Neuronal stem cell (in vitro differentiated cells): Measurements from ENCODE around the gene CLMN.

Source experiments
- DNase-seq: peaks from one replicate; pipeline ENCODE4 v3.0.0-alpha.2; 2013; ENCODE audit warnings: low spot score
- H2AFZ ChIP-seq: one replicate; pipeline ENCODE4 v1.6.1; 2013; ENCODE audit warnings: mild to moderate bottlenecking, low read length, inconsistent platforms
- H2AK5ac ChIP-seq: 2 replicates; pipeline ENCODE4 v1.6.1; 2013; ENCODE audit warnings: low read depth, mild to moderate bottlenecking, inconsistent platforms, low read length, moderate library complexity, mixed read lengths
- H2BK120ac ChIP-seq: 2 replicates; pipeline ENCODE4 v1.6.1; 2013; ENCODE audit warnings: low read depth, mild to moderate bottlenecking, inconsistent platforms, low read length, moderate library complexity, mixed read lengths
- H2BK12ac ChIP-seq: one replicate; pipeline ENCODE4 v1.6.1; 2013; ENCODE audit warnings: low read length, inconsistent platforms
- H2BK15ac ChIP-seq: 2 replicates; pipeline ENCODE4 v1.6.1; 2013; ENCODE audit warnings: mild to moderate bottlenecking, low read length, inconsistent platforms, mixed read lengths
- H2BK5ac ChIP-seq: one replicate; pipeline ENCODE4 v1.6.1; 2013; ENCODE audit warnings: inconsistent platforms, mild to moderate bottlenecking, low read length, moderate library complexity
- H3K14ac ChIP-seq: one replicate; pipeline ENCODE4 v1.6.1; 2013; ENCODE audit warnings: low read length, inconsistent platforms
- H3K18ac ChIP-seq: 2 replicates; pipeline ENCODE4 v1.6.1; 2013; ENCODE audit warnings: low read length, inconsistent platforms
- H3K23ac ChIP-seq: 2 replicates; pipeline ENCODE4 v1.6.1; 2013; ENCODE audit warnings: low read depth, mild to moderate bottlenecking, mixed read lengths, low read length, inconsistent platforms; ENCODE audit not compliant: poor library complexity
- H3K27ac ChIP-seq: replicated peaks from 3 replicates; pipeline ENCODE4 v1.5.1; 2013; ENCODE audit warnings: low read length, inconsistent platforms
- H3K27me3 ChIP-seq, 3 experiments: 2 replicates each; pipeline ENCODE4 v1.6.1; 2013; ENCODE audit warnings: low read length in 3 of 3, mild to moderate bottlenecking in 2 of 3, inconsistent platforms in 1 of 3, low read depth in 1 of 3, mixed read lengths in 1 of 3, moderate library complexity in 1 of 3; ENCODE audit not compliant: control insufficient read depth in 3 of 3, insufficient read depth in 3 of 3
- H3K36me3 ChIP-seq, 2 donors: replicated peaks in 1 of 2; 2 replicates each; pipeline ENCODE4 v1.6.1; 2013; ENCODE audit warnings: low read length in 2 of 2; ENCODE audit not compliant: control insufficient read depth in 2 of 2, insufficient read depth in 2 of 2
- H3K4ac ChIP-seq: 2 replicates; pipeline ENCODE4 v1.6.1; 2013; ENCODE audit warnings: inconsistent platforms, mild to moderate bottlenecking, low read length, moderate library complexity
- H3K4me1 ChIP-seq, 2 donors: 1 replicate in 1 of 2; 2 replicates in 1 of 2; pipeline ENCODE4 v1.6.1; 2013; ENCODE audit warnings: low read length in 2 of 2, low read depth in 1 of 2; ENCODE audit not compliant: control insufficient read depth in 2 of 2, insufficient read depth in 1 of 2
- H3K4me2 ChIP-seq: one replicate; pipeline ENCODE4 v1.6.1; 2013; ENCODE audit warnings: mild to moderate bottlenecking, low read length, inconsistent platforms; ENCODE audit not compliant: insufficient read depth, poor library complexity, severe bottlenecking
- H3K4me3 ChIP-seq, 2 donors: 2 replicates each; pipeline ENCODE4 v1.5.1; 2013; ENCODE audit warnings: low read length in 2 of 2, mild to moderate bottlenecking in 2 of 2, inconsistent platforms in 1 of 2, moderate library complexity in 1 of 2
- H3K79me1 ChIP-seq: one replicate; pipeline ENCODE4 v1.6.1; 2013; ENCODE audit warnings: low read depth, mild to moderate bottlenecking, inconsistent platforms, low read length, moderate library complexity
- H3K9ac ChIP-seq: one replicate; pipeline ENCODE4 v1.6.1; 2013; ENCODE audit warnings: mild to moderate bottlenecking, low read depth, low read length, inconsistent platforms; ENCODE audit not compliant: poor library complexity
- H3K9me3 ChIP-seq, 2 donors: replicated peaks in 1 of 2; 2 replicates each; pipeline versions ENCODE3 to v1.6.1; 2013; ENCODE audit warnings: low read length in 2 of 2, mild to moderate bottlenecking in 2 of 2, inconsistent platforms in 1 of 2, low read depth in 1 of 2, mixed read lengths in 1 of 2, moderate library complexity in 1 of 2; ENCODE audit not compliant: control insufficient read depth in 2 of 2, insufficient read depth in 1 of 2
- H4K8ac ChIP-seq: one replicate; pipeline ENCODE4 v1.6.1; 2013; ENCODE audit warnings: low read depth, mild to moderate bottlenecking, inconsistent platforms, low read length, moderate library complexity
- H4K91ac ChIP-seq: one replicate; pipeline ENCODE4 v1.6.1; 2013; ENCODE audit warnings: low read length, low read depth, mild to moderate bottlenecking, inconsistent platforms; ENCODE audit not compliant: poor library complexity
- WGBS, 2 donors: extraction: QIAGEN DNeasy Blood & Tissue Kit; methylation state at CpG; one replicate each; pipeline ENCODE4 v1.1.7; 2013; ENCODE audit warnings: missing lambda C conversion rate in 2 of 2, mixed read lengths in 1 of 2; ENCODE audit not compliant: insufficient read length in 2 of 2, insufficient replicate concordance in 1 of 2; ENCODE audit errors: extremely low coverage in 2 of 2; 5-methylcytosine and 5-hydroxymethylcytosine counted together

The CLMN gene

DNA sequence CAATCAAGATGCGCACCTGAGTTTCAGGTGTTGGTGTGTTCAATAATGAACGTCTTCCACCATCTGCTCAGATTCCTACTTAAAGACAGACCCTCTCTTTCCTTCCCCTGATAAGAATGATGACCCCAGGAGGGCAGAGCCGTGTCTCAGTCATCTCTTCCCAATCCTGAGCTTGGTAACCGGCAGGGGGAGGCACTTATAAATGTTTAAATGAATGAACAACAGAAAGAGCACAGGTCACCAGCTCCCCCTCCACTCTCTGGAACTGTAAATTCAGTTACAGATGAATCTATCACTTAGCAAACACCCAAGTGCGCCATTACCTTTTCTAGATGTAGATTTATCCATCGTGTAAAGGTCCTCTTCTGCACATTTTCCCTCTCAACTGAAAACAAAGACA lies 90.0 kb downstream of the CLMN start:
- no peak overlapping the region for H3K9ac ChIP-seq
- H2BK12ac ChIP-seq, result no peak overlapping the region
- H3K4me3 ChIP-seq, result no peak overlapping the region
- H3K27ac ChIP-seq, result no peak overlapping the region
- H3K9me3 ChIP-seq, result no peaks in the 10 kb centered on the region
- H2BK120ac ChIP-seq, result no peak overlapping the region
- H2AK5ac ChIP-seq, result no peak overlapping the region
- WGBS, 2 donors, result no CpG with 5 or more reads among the region's 6 CpGs
- no peak overlapping the region for H4K91ac ChIP-seq
- no peak overlapping the region for H2BK15ac ChIP-seq
- DNase-seq, result no peak
- no peak overlapping the region for H3K18ac ChIP-seq
- H3K4me1 ChIP-seq, result peaks cover 2 to 4% of the 10 kb centered on the region in 2 donors
- no peaks in the 10 kb centered on the region for H3K36me3 ChIP-seq
- H3K23ac ChIP-seq, result no peak overlapping the region
- no peak overlapping the region for H2BK5ac ChIP-seq
- H4K8ac ChIP-seq, result no peak overlapping the region
- no peak overlapping the region for H3K14ac ChIP-seq
- H3K4ac ChIP-seq, result no peak overlapping the region
- H3K27me3 ChIP-seq, result no peaks in the 10 kb centered on the region
- H2AFZ ChIP-seq, result no peak overlapping the region
- H3K79me1 ChIP-seq, result no peaks in the 10 kb centered on the region
- no peak overlapping the region for H3K4me2 ChIP-seq

DNA sequence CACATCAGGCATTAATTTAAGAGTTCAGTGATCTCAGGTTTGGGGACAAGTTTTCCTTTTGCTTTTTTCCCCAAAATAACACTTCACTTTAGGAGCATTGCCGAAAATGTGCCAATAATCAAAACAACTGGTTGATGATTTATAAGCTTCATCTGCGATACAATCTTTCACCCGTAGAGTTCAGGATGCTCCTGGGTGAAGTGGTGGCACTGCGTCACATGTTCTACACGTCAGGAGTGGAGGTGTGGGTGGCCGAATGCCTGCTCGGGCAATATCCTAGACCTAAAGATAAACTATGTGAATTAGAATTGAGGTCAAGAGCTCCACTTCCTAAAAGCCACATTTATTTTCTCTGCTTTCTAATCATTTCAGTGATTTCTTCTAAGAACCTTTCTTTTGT lies 91.5 kb downstream of the CLMN start:
- H3K27ac ChIP-seq, result no peak overlapping the region
- no peaks in the 10 kb centered on the region for H3K79me1 ChIP-seq
- H2BK12ac ChIP-seq, result no peak overlapping the region
- H3K18ac ChIP-seq, result no peak overlapping the region
- H3K14ac ChIP-seq, result no peak overlapping the region
- no peak overlapping the region for H3K4ac ChIP-seq
- no peak for DNase-seq
- H4K8ac ChIP-seq, result no peak overlapping the region
- H3K4me2 ChIP-seq, result no peak overlapping the region
- no peaks in the 10 kb centered on the region for H3K36me3 ChIP-seq
- no peak overlapping the region for H2AFZ ChIP-seq
- H2AK5ac ChIP-seq, result no peak overlapping the region
- H3K9me3 ChIP-seq, result no peaks in the 10 kb centered on the region
- no peak overlapping the region for H3K4me3 ChIP-seq
- no peak overlapping the region for H3K23ac ChIP-seq
- no peak overlapping the region for H3K9ac ChIP-seq
- H2BK5ac ChIP-seq, result no peak overlapping the region
- no peak overlapping the region for H2BK15ac ChIP-seq
- no peak overlapping the region for H2BK120ac ChIP-seq
- H4K91ac ChIP-seq, result no peak overlapping the region
- H3K27me3 ChIP-seq, result no peaks in the 10 kb centered on the region
- peaks cover 2 to 4% of the 10 kb centered on the region in 2 donors for H3K4me1 ChIP-seq
- WGBS, 2 donors, result no CpG with 5 or more reads among the region's 7 CpGs

DNA sequence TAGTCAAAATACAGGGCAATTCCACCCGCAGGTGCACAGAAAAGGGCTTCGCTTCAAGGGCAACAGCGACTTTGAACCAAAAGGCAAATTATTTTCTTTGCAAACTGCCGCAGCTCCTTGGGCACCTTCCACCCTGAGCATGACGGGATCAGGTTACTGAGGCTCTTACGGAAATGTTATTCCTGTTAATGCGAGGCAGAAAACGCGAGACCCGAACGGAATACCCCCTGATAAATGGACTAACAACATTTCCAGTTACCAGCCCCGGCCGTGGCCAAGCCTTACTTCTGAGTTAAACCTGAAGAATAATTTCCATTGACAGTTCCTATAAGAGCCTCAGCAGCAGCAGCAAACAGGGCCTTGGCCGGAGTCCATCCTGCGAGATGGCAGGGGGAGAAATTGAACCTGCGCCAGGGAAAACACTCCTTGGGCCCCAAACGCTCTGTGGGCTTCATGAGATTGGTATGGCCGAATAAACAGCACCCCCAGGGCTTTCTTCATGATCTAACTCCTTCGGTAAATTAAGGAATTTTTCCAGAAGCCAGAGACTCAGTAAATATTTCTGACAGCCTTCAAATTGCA lies 92.3 kb downstream of the CLMN start:
- H3K4me2 ChIP-seq, result no peak overlapping the region
- H3K27ac ChIP-seq, result no peak overlapping the region
- H3K4me3 ChIP-seq, result no peak overlapping the region
- H3K36me3 ChIP-seq, result no peaks in the 10 kb centered on the region
- H3K27me3 ChIP-seq, result no peaks in the 10 kb centered on the region
- H4K91ac ChIP-seq, result no peak overlapping the region
- H2AK5ac ChIP-seq, result no peak overlapping the region
- H3K9me3 ChIP-seq, result no peaks in the 10 kb centered on the region
- no CpG with 5 or more reads among the region's 19 CpGs for WGBS, 2 donors
- H3K9ac ChIP-seq, result no peak overlapping the region
- H3K18ac ChIP-seq, result no peak overlapping the region
- no peak overlapping the region for H3K14ac ChIP-seq
- no peak overlapping the region for H2BK12ac ChIP-seq
- H2BK120ac ChIP-seq, result no peak overlapping the region
- DNase-seq, result no peak
- no peak overlapping the region for H2BK15ac ChIP-seq
- H3K23ac ChIP-seq, result no peak overlapping the region
- no peak overlapping the region for H3K4ac ChIP-seq
- no peak overlapping the region for H2BK5ac ChIP-seq
- H3K4me1 ChIP-seq, result peaks cover 2 to 4% of the 10 kb centered on the region in 2 donors
- H4K8ac ChIP-seq, result no peak overlapping the region
- H3K79me1 ChIP-seq, result no peaks in the 10 kb centered on the region
- H2AFZ ChIP-seq, result no peak overlapping the region

DNA sequence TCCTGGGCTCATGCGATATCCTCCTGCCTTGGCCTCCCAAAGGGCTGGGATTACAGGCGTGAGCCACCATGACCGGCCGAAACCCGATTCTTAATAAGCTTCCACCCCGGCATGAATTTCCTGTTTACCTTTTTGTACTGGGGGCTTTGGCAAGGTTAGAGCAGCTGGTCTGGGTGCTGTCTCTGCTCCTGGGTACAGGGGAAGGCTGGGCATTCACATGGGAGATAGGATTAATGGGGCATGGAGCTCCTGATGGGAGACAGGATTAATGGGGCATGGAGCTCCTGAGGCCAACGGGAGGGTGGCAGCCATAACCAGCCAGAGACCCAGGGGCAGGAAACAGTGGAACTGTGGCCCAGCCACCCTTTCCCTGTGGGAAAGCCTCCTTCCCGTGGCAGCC lies 92.9 kb downstream of the CLMN start:
- H2BK15ac ChIP-seq, result no peak overlapping the region
- peak overlapping the region; percentile 13 for H3K18ac ChIP-seq
- no peak overlapping the region for H3K27ac ChIP-seq
- no CpG with 5 or more reads among the region's 8 CpGs for WGBS, 2 donors
- H3K4me3 ChIP-seq, result no peak overlapping the region
- no peak overlapping the region for H4K91ac ChIP-seq
- H3K27me3 ChIP-seq, result no peaks in the 10 kb centered on the region
- H3K23ac ChIP-seq, result no peak overlapping the region
- H2BK120ac ChIP-seq, result no peak overlapping the region
- H3K4me1 ChIP-seq, result peaks cover 2 to 7% of the 10 kb centered on the region in 2 donors
- H3K14ac ChIP-seq, result no peak overlapping the region
- no peak for DNase-seq
- H3K9ac ChIP-seq, result no peak overlapping the region
- H4K8ac ChIP-seq, result no peak overlapping the region
- H3K36me3 ChIP-seq, result no peaks in the 10 kb centered on the region
- no peaks in the 10 kb centered on the region for H3K79me1 ChIP-seq
- H3K4me2 ChIP-seq, result no peak overlapping the region
- no peak overlapping the region for H2BK12ac ChIP-seq
- H2AFZ ChIP-seq, result no peak overlapping the region
- H2AK5ac ChIP-seq, result no peak overlapping the region
- no peak overlapping the region for H3K4ac ChIP-seq
- no peak overlapping the region for H2BK5ac ChIP-seq
- no peaks in the 10 kb centered on the region for H3K9me3 ChIP-seq
